Esophagus muscularis mucosa (tissue), 4 donors: ENCODE results near the gene CEP57. TPM values are rescaled to one million over a fixed set of nuclear protein-coding genes. Genes with fewer than 3 reads are reported as not detected.

Experiments used
- DNase-seq: peaks from one replicate; pipeline ENCODE4 v3.0.0-alpha.2; 2017; ENCODE audit errors: extremely low spot score
- H3K27ac ChIP-seq, 4 donors: fragments of 200-600 bp; sonication (generic); replicated peaks in 1 of 4; 1 replicate in 3 of 4; 2 replicates in 1 of 4; pipeline ENCODE4 v1.5.1; 2016 to 2019; ENCODE audit warnings: mild to moderate bottlenecking in 1 of 4
- H3K27me3 ChIP-seq, 4 donors: fragments of 200-600 bp; sonication (generic); one replicate each; pipeline versions ENCODE4 v1.5.1 to v1.6.0; 2016 to 2019
- H3K36me3 ChIP-seq, 4 donors: fragments of 200-600 bp; sonication (generic); one replicate each; pipeline ENCODE4 v1.5.1; 2016 to 2019
- H3K4me1 ChIP-seq, 4 donors: fragments of 200-600 bp; sonication (generic); one replicate each; pipeline ENCODE4 v1.5.1; 2016 to 2019
- H3K4me3 ChIP-seq, 4 donors: fragments of 200-600 bp; sonication (generic); 1 replicate in 2 of 4; 2 replicates in 2 of 4; pipeline ENCODE4 v1.5.1; 2016 to 2019; ENCODE audit warnings: mild to moderate bottlenecking in 4 of 4, moderate library complexity in 1 of 4
- H3K9me3 ChIP-seq, 4 donors: fragments of 200-600 bp; sonication (generic); 1 replicate in 3 of 4; 2 replicates in 1 of 4; pipeline ENCODE4 v1.5.1; 2016 to 2019
- EP300 ChIP-seq: sonication (generic); formaldehyde crosslinking; IDR thresholded peaks from one replicate; pipeline ENCODE4 v1.6.1; 2017; ENCODE audit warnings: antibody characterized with exemption
- POLR2A ChIP-seq: fragments of 450-650 bp; IDR thresholded peaks from one replicate; pipeline ENCODE4 v1.6.1; 2017; ENCODE audit warnings: antibody characterized with exemption, moderate library complexity, mild to moderate bottlenecking, low read depth
- POLR2AphosphoS5 ChIP-seq, 2 donors: sonication (generic); formaldehyde crosslinking; IDR thresholded peaks; one replicate each; pipeline ENCODE4 v1.6.1; 2017; ENCODE audit warnings: antibody characterized with exemption in 2 of 2
- WGBS: methylation state at CpG from one replicate; pipeline ENCODE4 v1.1.5; 2018; 5-methylcytosine and 5-hydroxymethylcytosine counted together
- intact Hi-C: fragments of 100-400 bp; cut with DNase I; formaldehyde crosslinking; loops from one replicate; pipeline ENCODE4 v1.15.1; 2023
- total RNA-seq, 4 donors: library from RNA; depleted of rRNA; stranded (reverse); fragments of >200 nt; gene quantifications; one replicate each; pipeline versions ENCODE4 v1.1.0 to v1.2.1, GENCODE V29; 2016
- TF ChIP-seq, protein P1 (sequence below), 3 experiments: fragments of 200-600 bp in 2 of 3; fragments of 450-650 bp in 1 of 3; sonication (generic) in 2 of 3; IDR thresholded peaks; one replicate each; pipeline ENCODE4 v1.5.1; 2017 to 2019; ENCODE audit warnings: antibody characterized with exemption in 3 of 3, mild to moderate bottlenecking in 2 of 3, moderate library complexity in 1 of 3

Gene CEP57
- total RNA-seq, 4 donors from 2014 or later = 22.9 to 46.9 (median 23.9) TPM

- Histone ChIP-seq H3K27me3 (no peaks in the 10 kb centered on the region), H3K4me3 (no peak overlapping the region), H3K36me3 (peaks cover 0 to under 1% (median 0%) of the 10 kb centered on the region in 4 donors), H3K9me3 (no peaks in the 10 kb centered on the region), H3K27ac (no peak overlapping the region), H3K4me1 (peaks cover 23 to 30% (median 28%) of the 10 kb centered on the region in 4 donors)
- intact Hi-C loops = loop anchor here (10.0 kb wide), 1 partner anchor 818 kb away; the partner anchor contains the start of genes CWC15 and KDM4D
- 92% methylated on average over 7 of the region's 7 CpGs for WGBS
- no peak for TF ChIP-seq EP300
- TF ChIP-seq, protein P1, sequence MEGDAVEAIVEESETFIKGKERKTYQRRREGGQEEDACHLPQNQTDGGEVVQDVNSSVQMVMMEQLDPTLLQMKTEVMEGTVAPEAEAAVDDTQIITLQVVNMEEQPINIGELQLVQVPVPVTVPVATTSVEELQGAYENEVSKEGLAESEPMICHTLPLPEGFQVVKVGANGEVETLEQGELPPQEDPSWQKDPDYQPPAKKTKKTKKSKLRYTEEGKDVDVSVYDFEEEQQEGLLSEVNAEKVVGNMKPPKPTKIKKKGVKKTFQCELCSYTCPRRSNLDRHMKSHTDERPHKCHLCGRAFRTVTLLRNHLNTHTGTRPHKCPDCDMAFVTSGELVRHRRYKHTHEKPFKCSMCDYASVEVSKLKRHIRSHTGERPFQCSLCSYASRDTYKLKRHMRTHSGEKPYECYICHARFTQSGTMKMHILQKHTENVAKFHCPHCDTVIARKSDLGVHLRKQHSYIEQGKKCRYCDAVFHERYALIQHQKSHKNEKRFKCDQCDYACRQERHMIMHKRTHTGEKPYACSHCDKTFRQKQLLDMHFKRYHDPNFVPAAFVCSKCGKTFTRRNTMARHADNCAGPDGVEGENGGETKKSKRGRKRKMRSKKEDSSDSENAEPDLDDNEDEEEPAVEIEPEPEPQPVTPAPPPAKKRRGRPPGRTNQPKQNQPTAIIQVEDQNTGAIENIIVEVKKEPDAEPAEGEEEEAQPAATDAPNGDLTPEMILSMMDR (IDR thresholded peaks at IDR 0.05) = no peak
- no peak for TF ChIP-seq POLR2AphosphoS5 (IDR thresholded peaks at IDR 0.05)
- DNase-seq = no peak
Observed at GRCh38 chr11:95792700-95793099, 2.4 kb downstream of the CEP57 start.

- H3K4me3 ChIP-seq = no peak overlapping the region
- no peaks in the 10 kb centered on the region for H3K27me3 ChIP-seq
- intact Hi-C loops = loop anchor here (10.0 kb wide), 1 partner anchor 818 kb away; the partner anchor contains the start of genes CWC15 and KDM4D
- TF ChIP-seq, protein P1 (IDR thresholded peaks at IDR 0.05) = no peak
- TF ChIP-seq POLR2AphosphoS5 (IDR thresholded peaks at IDR 0.05) (no peak), POLR2A (no peak), EP300 (no peak)
- H3K9me3 ChIP-seq = no peaks in the 10 kb centered on the region
- H3K36me3 ChIP-seq = no peaks in the 10 kb centered on the region
- H3K27ac ChIP-seq = no peak overlapping the region
- no peak for DNase-seq
- 94% methylated on average over 4 of the region's 4 CpGs for WGBS
- H3K4me1 ChIP-seq = peaks cover 22 to 26% (median 24%) of the 10 kb centered on the region in 4 donors
Observed at GRCh38 chr11:95793116-95793515, 2.8 kb downstream of the CEP57 start.

DNA sequence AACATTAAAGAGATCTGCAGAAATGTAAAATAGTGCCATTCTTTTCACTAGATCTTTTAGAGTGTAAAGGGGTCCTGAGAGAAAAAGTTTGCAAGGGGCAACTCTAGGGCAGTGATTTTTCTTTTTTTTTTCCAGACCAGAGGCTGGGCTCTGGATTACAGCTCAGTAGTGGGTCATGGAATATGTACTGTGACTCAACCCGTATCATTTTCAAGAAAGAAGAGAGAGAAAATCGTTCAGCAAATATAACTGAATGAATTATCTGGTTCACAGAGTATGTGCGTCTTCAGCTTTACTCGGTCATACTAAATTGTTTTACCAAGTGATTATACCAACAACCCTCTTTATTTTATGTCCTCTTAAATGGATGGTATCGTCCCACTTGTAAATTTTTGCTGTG, 3.8 kb downstream of the CEP57 start:
- TF ChIP-seq POLR2A = no peak
- TF ChIP-seq POLR2AphosphoS5 (IDR thresholded peaks at IDR 0.05) = no peak
- TF ChIP-seq, protein P1 (IDR thresholded peaks at IDR 0.05) = no peak
- TF ChIP-seq EP300 = no peak
- no peak overlapping the region for H3K4me3 ChIP-seq
- H3K36me3 ChIP-seq = peaks cover 0 to under 1% (median under 1%) of the 10 kb centered on the region in 4 donors
- no peaks in the 10 kb centered on the region for H3K27me3 ChIP-seq
- no peak for DNase-seq
- WGBS = 87% methylated on average over 5 of the region's 5 CpGs
- no peak overlapping the region for H3K27ac ChIP-seq
- H3K9me3 ChIP-seq = no peaks in the 10 kb centered on the region
- intact Hi-C loops = loop anchor here (10.0 kb wide), 1 partner anchor 819 kb away; the partner anchor contains the start of genes CWC15 and KDM4D
- H3K4me1 ChIP-seq = peaks cover 14 to 19% (median 16%) of the 10 kb centered on the region in 4 donors

DNA sequence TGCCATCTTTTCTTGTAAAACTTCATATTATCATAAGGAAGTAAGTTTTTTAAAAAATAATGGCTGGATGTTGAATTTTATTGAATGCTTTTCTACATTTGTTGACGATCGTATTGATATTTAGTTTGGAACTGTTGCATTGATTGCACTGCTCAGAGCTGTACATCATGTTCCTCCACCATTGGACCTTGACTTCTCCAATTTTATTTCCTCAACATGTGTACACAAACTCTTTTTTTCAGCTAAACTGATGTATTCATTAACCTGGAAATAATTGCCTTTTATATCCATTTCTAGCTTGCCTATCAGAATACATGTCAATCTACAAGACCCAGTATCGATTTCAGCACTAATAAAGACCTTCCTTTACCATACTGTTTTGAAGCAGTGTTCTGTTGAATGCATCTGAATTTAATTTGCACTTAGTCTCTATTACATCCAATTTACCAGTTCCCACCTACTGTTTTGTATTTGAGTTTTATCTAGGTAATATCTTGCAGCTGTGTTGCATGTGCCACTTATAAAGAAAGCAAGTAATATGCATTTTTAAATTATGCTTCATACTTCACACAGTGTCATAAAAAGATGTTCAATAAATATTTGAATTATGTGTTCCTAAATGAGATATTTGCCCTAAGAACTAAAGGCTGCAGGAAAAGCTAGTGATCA, 5.5 kb downstream of the CEP57 start:
- Histone ChIP-seq H3K27ac (no peak overlapping the region), H3K4me3 (no peak overlapping the region), H3K4me1 (peaks cover 14 to 19% (median 16%) of the 10 kb centered on the region in 4 donors), H3K27me3 (no peaks in the 10 kb centered on the region), H3K9me3 (no peaks in the 10 kb centered on the region), H3K36me3 (peaks cover 5 to 17% (median 15%) of the 10 kb centered on the region in 4 donors)
- intact Hi-C loops = loop anchor here (10.0 kb wide), 1 partner anchor 821 kb away; the partner anchor contains the start of genes CWC15 and KDM4D
- TF ChIP-seq EP300 (no peak), POLR2A (no peak), POLR2AphosphoS5 (IDR thresholded peaks at IDR 0.05) (no peak)
- TF ChIP-seq, protein P1 (IDR thresholded peaks at IDR 0.05) = no peak
- DNase-seq = no peak
- 93% methylated on average over 3 of the region's 3 CpGs for WGBS
